Esophagus muscularis mucosa (tissue), 4 donors: ENCODE data around the gene ASTL. TPM values are rescaled to one million over a fixed set of nuclear protein-coding genes. Genes with fewer than 3 reads are reported as not detected.

Experiments used
- DNase-seq: peaks from one replicate; pipeline ENCODE4 v3.0.0-alpha.2; 2017; ENCODE audit errors: extremely low spot score
- H3K27ac ChIP-seq, 4 donors: fragments of 200-600 bp; sonication (generic); replicated peaks in 1 of 4; 1 replicate in 3 of 4; 2 replicates in 1 of 4; pipeline ENCODE4 v1.5.1; 2016 to 2019; ENCODE audit warnings: mild to moderate bottlenecking in 1 of 4
- H3K27me3 ChIP-seq, 4 donors: fragments of 200-600 bp; sonication (generic); one replicate each; pipeline versions ENCODE4 v1.5.1 to v1.6.0; 2016 to 2019
- H3K36me3 ChIP-seq, 4 donors: fragments of 200-600 bp; sonication (generic); one replicate each; pipeline ENCODE4 v1.5.1; 2016 to 2019
- H3K4me1 ChIP-seq, 4 donors: fragments of 200-600 bp; sonication (generic); one replicate each; pipeline ENCODE4 v1.5.1; 2016 to 2019
- H3K4me3 ChIP-seq, 4 donors: fragments of 200-600 bp; sonication (generic); 1 replicate in 2 of 4; 2 replicates in 2 of 4; pipeline ENCODE4 v1.5.1; 2016 to 2019; ENCODE audit warnings: mild to moderate bottlenecking in 4 of 4, moderate library complexity in 1 of 4
- H3K9me3 ChIP-seq, 4 donors: fragments of 200-600 bp; sonication (generic); 1 replicate in 3 of 4; 2 replicates in 1 of 4; pipeline ENCODE4 v1.5.1; 2016 to 2019
- CTCF ChIP-seq, 3 experiments: fragments of 200-600 bp in 2 of 3; fragments of 450-650 bp in 1 of 3; sonication (generic) in 2 of 3; IDR thresholded peaks; one replicate each; pipeline ENCODE4 v1.5.1; 2017 to 2019; ENCODE audit warnings: antibody characterized with exemption in 3 of 3, mild to moderate bottlenecking in 2 of 3, moderate library complexity in 1 of 3
- EP300 ChIP-seq: sonication (generic); formaldehyde crosslinking; IDR thresholded peaks from one replicate; pipeline ENCODE4 v1.6.1; 2017; ENCODE audit warnings: antibody characterized with exemption
- POLR2A ChIP-seq: fragments of 450-650 bp; IDR thresholded peaks from one replicate; pipeline ENCODE4 v1.6.1; 2017; ENCODE audit warnings: antibody characterized with exemption, moderate library complexity, mild to moderate bottlenecking, low read depth
- POLR2AphosphoS5 ChIP-seq, 2 donors: sonication (generic); formaldehyde crosslinking; IDR thresholded peaks; one replicate each; pipeline ENCODE4 v1.6.1; 2017; ENCODE audit warnings: antibody characterized with exemption in 2 of 2
- WGBS: methylation state at CpG from one replicate; pipeline ENCODE4 v1.1.5; 2018; 5-methylcytosine and 5-hydroxymethylcytosine counted together
- intact Hi-C: fragments of 100-400 bp; cut with DNase I; formaldehyde crosslinking; loops from one replicate; pipeline ENCODE4 v1.15.1; 2023
- total RNA-seq, 4 donors: library from RNA; depleted of rRNA; stranded (reverse); fragments of >200 nt; gene quantifications; one replicate each; pipeline versions ENCODE4 v1.1.0 to v1.2.1, GENCODE V29; 2016

The ASTL gene
- total RNA-seq, 4 donors from 2014 or later = not detected

DNA sequence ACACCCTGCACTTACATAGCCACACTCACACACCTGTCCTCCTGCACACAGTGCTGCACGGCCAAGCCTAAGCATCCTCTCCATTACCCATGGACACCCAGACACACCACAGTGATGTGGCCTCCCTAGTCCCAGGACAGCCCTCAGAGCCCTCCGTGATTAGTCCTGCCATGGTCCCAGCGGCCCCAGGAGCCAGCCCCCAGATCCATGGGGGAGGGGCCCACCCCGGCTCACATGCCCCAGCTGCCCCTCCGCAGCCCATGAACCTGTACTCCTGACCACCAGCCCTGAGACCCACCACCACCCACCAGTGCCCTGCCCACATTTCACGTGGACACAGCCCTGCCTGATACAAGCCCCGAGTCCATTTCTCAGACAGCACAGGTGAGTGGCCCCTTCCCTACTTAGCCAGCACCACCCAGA is 15.0 kb upstream of the ASTL start:
- intact Hi-C loops = no loop called here
- 100% methylated on average over 2 of the region's 7 CpGs for WGBS
- H3K27me3 ChIP-seq = peaks cover 0 to 26% (median 0%) of the 10 kb centered on the region in 4 donors
- peaks cover 0 to 8% (median 7%) of the 10 kb centered on the region in 4 donors for H3K4me1 ChIP-seq
- H3K4me3 ChIP-seq = no peak overlapping the region
- H3K27ac ChIP-seq = no peak overlapping the region
- no peak for DNase-seq
- no peaks in the 10 kb centered on the region for H3K36me3 ChIP-seq
- no peaks in the 10 kb centered on the region for H3K9me3 ChIP-seq
- no peak for TF ChIP-seq CTCF (IDR thresholded peaks at IDR 0.05)
- no peak for TF ChIP-seq POLR2AphosphoS5 (IDR thresholded peaks at IDR 0.05)
- no peak for TF ChIP-seq EP300
- no peak for TF ChIP-seq POLR2A

DNA sequence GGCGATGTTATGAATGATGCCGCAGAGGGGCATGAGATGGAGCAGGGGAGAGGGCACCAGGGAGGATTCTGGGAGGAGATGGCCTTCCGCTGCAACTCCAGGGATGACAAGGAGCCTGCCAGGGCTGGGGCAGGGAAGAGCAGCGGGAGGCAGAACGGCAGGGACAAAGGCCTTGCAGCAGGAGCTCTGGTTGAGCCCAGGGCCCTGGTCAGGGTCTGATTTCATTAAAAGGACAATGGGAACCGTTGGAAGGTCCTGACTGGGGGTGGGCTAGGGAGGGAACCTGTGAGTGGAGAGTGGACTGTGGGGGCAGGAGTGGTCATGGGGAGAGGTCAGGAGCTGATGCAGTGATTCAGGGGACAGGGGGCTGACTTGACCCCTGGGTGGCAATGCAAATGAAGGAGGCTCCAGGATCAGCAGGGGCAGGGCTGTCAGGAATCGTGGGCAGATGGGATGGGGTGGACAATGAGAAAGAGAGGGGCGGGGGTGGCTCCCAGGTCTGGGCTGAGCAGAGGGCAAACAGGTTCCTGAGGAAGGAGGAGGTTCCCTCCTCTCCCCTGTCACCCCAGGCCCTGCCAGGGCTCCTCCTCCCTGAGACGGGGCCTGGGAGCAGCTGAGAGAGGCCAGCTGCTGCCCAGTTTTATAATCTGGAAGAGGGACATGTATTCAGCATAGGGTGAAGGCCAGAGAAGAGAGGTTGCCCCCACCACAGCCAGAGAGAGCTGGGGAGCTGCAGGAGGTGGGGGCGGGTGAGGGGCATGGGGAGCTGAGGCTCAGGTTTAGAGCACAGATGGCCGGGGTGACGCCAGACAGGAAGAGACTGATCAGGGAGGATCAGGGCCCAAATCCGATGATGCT is 14.2 kb upstream of the ASTL start:
- peaks cover 4 to 16% (median 15%) of the 10 kb centered on the region in 4 donors for H3K4me1 ChIP-seq
- TF ChIP-seq POLR2AphosphoS5 (IDR thresholded peaks at IDR 0.05) (no peak), POLR2A (no peak), EP300 (no peak), CTCF (IDR thresholded peaks at IDR 0.05) (no peak)
- no peak overlapping the region for H3K27ac ChIP-seq
- peaks cover 0 to 18% (median 0%) of the 10 kb centered on the region in 4 donors for H3K27me3 ChIP-seq
- H3K9me3 ChIP-seq = no peaks in the 10 kb centered on the region
- H3K36me3 ChIP-seq = no peaks in the 10 kb centered on the region
- H3K4me3 ChIP-seq = no peak overlapping the region
- DNase-seq = no peak
- 79% methylated on average over 11 of the region's 13 CpGs for whole genome bisulfite sequencing
- intact Hi-C loops = no loop called here

DNA sequence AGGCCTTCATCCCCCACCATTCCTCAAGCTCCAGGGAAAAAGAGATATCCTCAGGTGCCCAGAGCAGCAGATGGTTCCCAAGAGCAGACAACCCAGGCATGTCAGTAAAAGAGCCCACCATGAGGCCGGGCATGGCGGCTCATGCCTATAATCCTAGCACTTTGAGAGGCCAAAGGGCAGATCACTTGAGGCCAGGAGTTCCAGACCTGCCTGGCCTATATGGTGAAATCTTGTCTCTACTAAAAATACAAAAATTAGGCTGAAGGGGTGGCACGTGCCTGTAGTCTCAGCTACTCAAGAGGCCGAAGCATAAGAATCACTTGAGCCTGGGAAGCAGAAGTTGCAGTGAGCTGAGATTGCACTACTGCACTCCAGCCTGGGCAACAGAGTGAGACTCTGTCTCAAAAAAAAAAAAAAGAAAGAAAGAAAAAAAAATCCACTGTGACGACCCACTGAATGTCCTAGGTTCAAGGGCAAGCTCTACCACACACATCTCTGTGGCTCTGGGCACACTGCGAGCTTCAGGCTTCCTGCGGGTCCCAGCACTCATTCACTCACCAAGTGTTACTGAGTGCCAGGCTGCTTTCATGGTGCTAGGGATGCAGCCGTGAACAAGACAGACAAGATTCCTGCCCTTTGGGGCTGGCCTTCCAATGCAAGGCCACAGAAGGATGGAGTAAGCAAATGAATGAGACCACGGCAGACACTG is 13.4 kb upstream of the ASTL start:
- no peak for TF ChIP-seq POLR2A
- TF ChIP-seq POLR2AphosphoS5 (IDR thresholded peaks at IDR 0.05) = no peak
- TF ChIP-seq CTCF (IDR thresholded peaks at IDR 0.05) = no peak
- no peak for TF ChIP-seq EP300
- no peak overlapping the region for H3K4me3 ChIP-seq
- peaks cover 4 to 24% (median 21%) of the 10 kb centered on the region in 4 donors for H3K4me1 ChIP-seq
- WGBS = 95% methylated on average over 9 of the region's 9 CpGs
- intact Hi-C loops = no loop called here
- DNase-seq = no peak
- H3K36me3 ChIP-seq = no peaks in the 10 kb centered on the region
- no peak overlapping the region for H3K27ac ChIP-seq
- H3K27me3 ChIP-seq = peaks cover 0 to 10% (median 0%) of the 10 kb centered on the region in 4 donors
- H3K9me3 ChIP-seq = no peaks in the 10 kb centered on the region

DNA sequence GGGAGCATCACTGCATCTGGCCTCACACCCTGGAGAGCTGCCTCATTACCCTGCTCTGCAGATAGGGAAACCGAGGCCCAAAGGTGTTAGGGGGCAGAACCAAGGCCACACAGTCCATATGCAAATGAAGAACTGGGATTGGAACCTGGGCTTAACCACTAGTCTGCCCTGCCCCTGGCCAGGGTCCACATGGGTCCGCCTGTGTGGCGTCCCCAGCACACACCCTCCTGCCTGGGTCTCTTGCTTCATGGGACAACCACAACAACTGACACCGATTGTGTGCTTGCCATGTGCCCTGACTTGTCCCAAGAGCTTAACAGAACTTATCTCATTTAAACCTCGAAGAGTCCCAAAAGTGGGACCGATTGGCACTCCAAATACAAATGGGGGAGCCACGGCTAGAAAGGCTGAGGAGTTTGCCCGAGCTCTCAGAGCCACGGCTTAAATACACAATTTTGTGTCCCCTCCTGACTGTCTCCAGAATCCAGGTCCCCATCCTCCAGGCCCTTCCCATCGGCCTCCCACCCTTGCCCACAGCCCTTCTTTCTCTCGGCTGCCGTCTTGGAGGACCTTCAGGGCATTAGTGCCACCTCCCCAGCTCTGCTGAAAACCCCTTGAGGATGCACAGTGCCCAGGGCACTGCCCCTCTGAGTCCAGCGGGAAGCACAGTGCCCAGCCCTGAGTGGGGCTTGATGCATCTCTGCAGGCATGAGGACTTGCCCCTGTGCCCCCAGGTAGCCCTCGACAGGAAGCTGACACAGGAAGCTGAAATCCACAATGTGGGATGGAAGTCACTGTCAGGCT is 12.7 kb upstream of the ASTL start:
- Histone ChIP-seq H3K4me3 (no peak overlapping the region), H3K4me1 (peaks cover 10 to 30% (median 27%) of the 10 kb centered on the region in 4 donors), H3K27ac (no peak overlapping the region), H3K36me3 (no peaks in the 10 kb centered on the region), H3K27me3 (peaks cover 0 to 9% (median 0%) of the 10 kb centered on the region in 4 donors), H3K9me3 (no peaks in the 10 kb centered on the region)
- TF ChIP-seq POLR2A = no peak
- no peak for TF ChIP-seq POLR2AphosphoS5 (IDR thresholded peaks at IDR 0.05)
- no peak for TF ChIP-seq EP300
- TF ChIP-seq CTCF (IDR thresholded peaks at IDR 0.05) = no peak
- 97% methylated on average over 8 of the region's 14 CpGs for WGBS
- intact Hi-C loops = no loop called here
- no peak for DNase-seq
